Prostate gland (tissue), 2 donors: ENCODE data around the gene ADAM10. TPM values are rescaled to one million over a fixed set of nuclear protein-coding genes. Genes with fewer than 3 reads are reported as not detected.

Source experiments
- DNase-seq: peaks from one replicate; pipeline ENCODE4 v3.0.0-alpha.2; 2019; ENCODE audit warnings: low spot score
- H3K27ac ChIP-seq, 2 donors: fragments of 200-600 bp; sonication (generic); 2 replicates each; pipeline ENCODE4 v1.5.1; 2017 to 2019
- H3K27me3 ChIP-seq: fragments of 200-600 bp; sonication (generic); replicated peaks from 2 replicates; pipeline ENCODE4 v1.5.1; 2019; ENCODE audit not compliant: insufficient read depth
- H3K36me3 ChIP-seq, 2 donors: fragments of 200-600 bp; sonication (generic); 1 replicate in 1 of 2; 2 replicates in 1 of 2; pipeline versions ENCODE4 v1.5.1 to v1.8.1; 2017 to 2019
- H3K4me1 ChIP-seq: fragments of 200-600 bp; sonication (generic); replicated peaks from 2 replicates; pipeline ENCODE4 v1.5.1; 2019
- H3K4me3 ChIP-seq, 2 donors: fragments of 200-600 bp; sonication (generic); 2 replicates each; pipeline ENCODE4 v1.5.1; 2017 to 2019
- H3K9me3 ChIP-seq: fragments of 200-600 bp; sonication (generic); 2 replicates; pipeline ENCODE4 v1.5.1; 2017
- CTCF ChIP-seq, 4 experiments: fragments of 200-600 bp in 2 of 4; fragments of 450-650 bp in 2 of 4; sonication (generic) in 2 of 4; IDR thresholded peaks; 1 replicate in 3 of 4; 2 replicates in 1 of 4; pipeline ENCODE4 v1.5.1; 2016 to 2019; ENCODE audit warnings: antibody characterized with exemption in 4 of 4, mild to moderate bottlenecking in 2 of 4, moderate library complexity in 2 of 4
- POLR2A ChIP-seq: fragments of 450-650 bp; IDR thresholded peaks from one replicate; pipeline ENCODE4 v1.6.1; 2016; ENCODE audit warnings: antibody characterized with exemption, mild to moderate bottlenecking
- POLR2AphosphoS5 ChIP-seq: sonication (generic); formaldehyde crosslinking; IDR thresholded peaks from one replicate; pipeline ENCODE4 v1.6.1; 2017; ENCODE audit warnings: antibody characterized with exemption
- WGBS: methylation state at CpG from one replicate; pipeline ENCODE4 v1.1.5; 2018; 5-methylcytosine and 5-hydroxymethylcytosine counted together
- intact Hi-C: fragments of 100-400 bp; cut with DNase I; formaldehyde crosslinking; loops from one replicate; pipeline ENCODE4 v1.14.2; 2022
- small RNA-seq, 2 donors: library from RNA; depleted of rRNA; stranded (forward); fragments of <200 nt; gene quantifications; one replicate each; pipeline ENCODE3, GENCODE V24; 2016
- total RNA-seq, 2 donors: library from RNA; depleted of rRNA; stranded (reverse); fragments of >200 nt; gene quantifications; one replicate each; pipeline ENCODE4 v1.1.0, GENCODE V29; 2016

ADAM10 gene
- total RNA-seq, 2 donors from 2014 or later, result 74.4 to 95.0 TPM

GRCh38 chr15:58543664-58544335 lies 205.7 kb downstream of the ADAM10 start:
- no peaks in the 10 kb centered on the region for H3K4me1 ChIP-seq
- H3K27ac ChIP-seq, result no peak overlapping the region
- H3K36me3 ChIP-seq, result no peaks in the 10 kb centered on the region
- H3K27me3 ChIP-seq, result no peaks in the 10 kb centered on the region
- TF ChIP-seq POLR2A, result no peak
- TF ChIP-seq CTCF (IDR thresholded peaks at IDR 0.05), result no peak
- TF ChIP-seq POLR2AphosphoS5, result no peak
- no peak for DNase-seq
- no peaks in the 10 kb centered on the region for H3K9me3 ChIP-seq
- H3K4me3 ChIP-seq, result no peak overlapping the region
- WGBS, result 93% methylated on average over 17 of the region's 17 CpGs
- intact Hi-C loops, result no loop called here

- no peaks in the 10 kb centered on the region for H3K4me1 ChIP-seq
- no peaks in the 10 kb centered on the region for H3K9me3 ChIP-seq
- H3K27ac ChIP-seq, result no peak overlapping the region
- no peaks in the 10 kb centered on the region for H3K27me3 ChIP-seq
- 81% methylated on average over 22 of the region's 22 CpGs for WGBS
- no peak for DNase-seq
- H3K36me3 ChIP-seq, result no peaks in the 10 kb centered on the region
- intact Hi-C loops, result no loop called here
- TF ChIP-seq POLR2AphosphoS5, result no peak
- no peak overlapping the region for H3K4me3 ChIP-seq
Measured at GRCh38 chr15:58541410-58542087, 208.0 kb downstream of the ADAM10 start.

GRCh38 chr15:58539548-58539947 lies 210.0 kb downstream of the ADAM10 start:
- H3K27ac ChIP-seq, result no peak overlapping the region
- TF ChIP-seq POLR2A, result no peak
- no peak for TF ChIP-seq CTCF (IDR thresholded peaks at IDR 0.05)
- no peak for TF ChIP-seq POLR2AphosphoS5
- intact Hi-C loops, result no loop called here
- no peaks in the 10 kb centered on the region for H3K4me1 ChIP-seq
- DNase-seq, result no peak
- whole genome bisulfite sequencing, result 71% methylated on average over 1 of the region's 1 CpG
- no peaks in the 10 kb centered on the region for H3K36me3 ChIP-seq
- H3K9me3 ChIP-seq, result no peaks in the 10 kb centered on the region
- H3K4me3 ChIP-seq, result no peak overlapping the region
- no peaks in the 10 kb centered on the region for H3K27me3 ChIP-seq

- Histone ChIP-seq H3K9me3 (no peaks in the 10 kb centered on the region), H3K4me1 (no peaks in the 10 kb centered on the region), H3K36me3 (no peaks in the 10 kb centered on the region), H3K4me3 (no peak overlapping the region), H3K27me3 (no peaks in the 10 kb centered on the region), H3K27ac (no peak overlapping the region)
- DNase-seq, result no peak
- WGBS, result 98% methylated on average over 3 of the region's 3 CpGs
- TF ChIP-seq POLR2AphosphoS5, result no peak
- intact Hi-C loops, result no loop called here
Measured at GRCh38 chr15:58538901-58539300, 210.6 kb downstream of the ADAM10 start.

Small RNA genes within 50 kb of the gene (small RNA-seq; reads per million reads assigned to genes)
- gene AC091046.1 (0 reads per million in 2 donors), gene RF00012 (0 reads per million in 2 donors)

Other genes starting within 250 kb of the ADAM10 start
- gene MINDY2, start 21.6 kb upstream of the ADAM10 start, total RNA-seq, result 10 to 100 TPM; 14.3 to 22.9 TPM
- 10 to 100 TPM; 65.8 to 73.3 TPM for gene SLTM, start 184.0 kb upstream of the ADAM10 start, total RNA-seq
- gene RNF111, start 238.0 kb upstream of the ADAM10 start, total RNA-seq, result 10 to 100 TPM; 15.4 to 22.5 TPM